Peyer's patch (tissue), 4 donors: ENCODE measurements around the gene FAM174B.

Experiments used
- POLR2A ChIP-seq, 2 donors: fragments of 450-650 bp; IDR thresholded peaks; one replicate each; pipeline ENCODE4 v1.5.1; 2017; ENCODE audit warnings: antibody characterized with exemption in 2 of 2, mild to moderate bottlenecking in 2 of 2, moderate library complexity in 2 of 2
- TF ChIP-seq, protein P1 (sequence below), 6 experiments: fragments of 450-650 bp in 4 of 6; fragments of 200-600 bp in 2 of 6; sonication (generic) in 1 of 6; IDR thresholded peaks; one replicate each; pipeline ENCODE4 v1.5.1; 2017 to 2019; ENCODE audit warnings: antibody characterized with exemption in 6 of 6, mild to moderate bottlenecking in 3 of 6, moderate library complexity in 1 of 6

DNA sequence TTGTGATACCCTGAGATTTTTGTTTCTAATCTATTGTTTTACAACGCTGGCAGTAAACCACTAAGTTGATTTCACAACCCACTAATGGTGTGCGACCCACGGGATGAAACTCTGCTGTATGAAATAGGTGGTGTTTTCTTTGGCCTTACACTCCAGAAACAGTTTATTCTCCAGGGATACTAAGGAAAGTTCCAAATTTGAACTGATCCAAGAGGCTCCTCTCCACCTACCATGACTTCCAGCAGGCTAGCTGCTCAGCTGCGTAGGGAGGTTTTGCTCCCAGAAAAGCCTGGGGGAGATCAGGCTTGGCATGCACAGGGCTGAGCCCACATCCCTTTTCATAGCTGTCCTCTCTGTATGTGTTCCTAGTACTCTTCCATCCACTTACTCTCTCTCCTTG is 71.5 kb downstream of the FAM174B start:
- TF ChIP-seq POLR2A (IDR thresholded peaks at IDR 0.05), result no peak
- TF ChIP-seq, protein P1, sequence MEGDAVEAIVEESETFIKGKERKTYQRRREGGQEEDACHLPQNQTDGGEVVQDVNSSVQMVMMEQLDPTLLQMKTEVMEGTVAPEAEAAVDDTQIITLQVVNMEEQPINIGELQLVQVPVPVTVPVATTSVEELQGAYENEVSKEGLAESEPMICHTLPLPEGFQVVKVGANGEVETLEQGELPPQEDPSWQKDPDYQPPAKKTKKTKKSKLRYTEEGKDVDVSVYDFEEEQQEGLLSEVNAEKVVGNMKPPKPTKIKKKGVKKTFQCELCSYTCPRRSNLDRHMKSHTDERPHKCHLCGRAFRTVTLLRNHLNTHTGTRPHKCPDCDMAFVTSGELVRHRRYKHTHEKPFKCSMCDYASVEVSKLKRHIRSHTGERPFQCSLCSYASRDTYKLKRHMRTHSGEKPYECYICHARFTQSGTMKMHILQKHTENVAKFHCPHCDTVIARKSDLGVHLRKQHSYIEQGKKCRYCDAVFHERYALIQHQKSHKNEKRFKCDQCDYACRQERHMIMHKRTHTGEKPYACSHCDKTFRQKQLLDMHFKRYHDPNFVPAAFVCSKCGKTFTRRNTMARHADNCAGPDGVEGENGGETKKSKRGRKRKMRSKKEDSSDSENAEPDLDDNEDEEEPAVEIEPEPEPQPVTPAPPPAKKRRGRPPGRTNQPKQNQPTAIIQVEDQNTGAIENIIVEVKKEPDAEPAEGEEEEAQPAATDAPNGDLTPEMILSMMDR (IDR thresholded peaks at IDR 0.05), result no peak
